Body of pancreas (tissue), 4 donors: ENCODE data around the gene MTA1. TPM values are rescaled to one million over a fixed set of nuclear protein-coding genes. Genes with fewer than 3 reads are reported as not detected.

Experiments
- ATAC-seq: fragments of 150-250 bp; one replicate; pipeline ENCODE4 v1.9.1; 2016
- DNase-seq, 4 donors: peaks; one replicate each; pipeline ENCODE4 v3.0.0-alpha.2; 2019
- H3K27ac ChIP-seq, 4 donors: fragments of 200-600 bp; sonication (generic); 1 replicate in 3 of 4; 2 replicates in 1 of 4; pipeline versions ENCODE4 v1.5.1 to v1.6.1; 2016 to 2019; ENCODE audit warnings: mild to moderate bottlenecking in 1 of 4, mixed read lengths in 1 of 4, moderate library complexity in 1 of 4
- H3K27me3 ChIP-seq, 2 donors: fragments of 200-600 bp; sonication (generic); one replicate each; pipeline ENCODE4 v1.6.0; 2016; ENCODE audit warnings: mild to moderate bottlenecking in 1 of 2
- H3K36me3 ChIP-seq, 2 donors: fragments of 200-600 bp; sonication (generic); replicated peaks in 1 of 2; 2 replicates each; pipeline ENCODE4 v1.5.1; 2016; ENCODE audit warnings: low read depth in 2 of 2; ENCODE audit not compliant: insufficient read depth in 1 of 2
- H3K4me1 ChIP-seq: fragments of 200-600 bp; sonication (generic); one replicate; pipeline ENCODE4 v1.6.0; 2016
- H3K4me3 ChIP-seq, 2 donors: fragments of 200-600 bp; sonication (generic); 1 replicate in 1 of 2; 2 replicates in 1 of 2; pipeline ENCODE4 v1.5.1; 2016 to 2019
- H3K9me3 ChIP-seq, 3 donors: fragments of 200-600 bp; sonication (generic); 1 replicate in 2 of 3; 2 replicates in 1 of 3; pipeline ENCODE4 v1.5.1; 2016
- CTCF ChIP-seq, 7 experiments: fragments of 450-650 bp in 4 of 7; fragments of 200-600 bp in 3 of 7; sonication (generic) in 3 of 7; IDR thresholded peaks; one replicate each; pipeline ENCODE4 v1.5.1; 2016 to 2019; ENCODE audit warnings: antibody characterized with exemption in 7 of 7
- POLR2A ChIP-seq, 3 donors: fragments of 450-650 bp; IDR thresholded peaks; one replicate each; pipeline ENCODE4 v1.6.1; 2016; ENCODE audit warnings: antibody characterized with exemption in 3 of 3, mild to moderate bottlenecking in 2 of 3
- WGBS, 2 donors: methylation state at CpG; one replicate each; pipeline ENCODE4 v1.1.5; 2017; 5-methylcytosine and 5-hydroxymethylcytosine counted together
- intact Hi-C: fragments of 100-400 bp; cut with DNase I; formaldehyde crosslinking; loops from one replicate; pipeline ENCODE4 v1.15.1; 2023
- total RNA-seq, 2 donors: library from RNA; depleted of rRNA; stranded (reverse); fragments of >200 nt; gene quantifications; one replicate each; pipeline ENCODE4 v1.1.0, GENCODE V29; 2016

MTA1 gene
- total RNA-seq, 2 donors from 2014 or later = 69.8 to 92.6 TPM

- Histone ChIP-seq H3K4me1 (no peaks in the 10 kb centered on the region), H3K36me3 (no peaks in the 10 kb centered on the region), H3K4me3 (no peak overlapping the region), H3K27me3 (no peaks in the 10 kb centered on the region), H3K9me3 (no peaks in the 10 kb centered on the region), H3K27ac (no peak overlapping the region)
- 81 to 89% methylated on average over 10 to 21 of the region's 21 CpGs for WGBS, 2 donors
- DNase-seq (no peak), ATAC-seq (no peak)
- intact Hi-C loops = no loop called here
- TF ChIP-seq CTCF (IDR thresholded peaks at IDR 0.05) (no peak), POLR2A (IDR thresholded peaks at IDR 0.05) (no peak)
Measured at GRCh38 chr14:105500036-105500725, 80.6 kb downstream of the MTA1 start.

- Histone ChIP-seq H3K4me1 (no peaks in the 10 kb centered on the region), H3K27me3 (no peaks in the 10 kb centered on the region), H3K4me3 (no peak overlapping the region), H3K27ac (no peak overlapping the region), H3K9me3 (no peaks in the 10 kb centered on the region), H3K36me3 (no peaks in the 10 kb centered on the region)
- ATAC-seq (no peak), DNase-seq (no peak)
- 67 to 85% methylated on average over 4 to 10 of the region's 10 CpGs for WGBS, 2 donors
- TF ChIP-seq POLR2A (IDR thresholded peaks at IDR 0.05) (no peak), CTCF (IDR thresholded peaks at IDR 0.05) (no peak)
- intact Hi-C loops = no loop called here
Measured at GRCh38 chr14:105500726-105501101, 81.1 kb downstream of the MTA1 start.

- H3K4me3 ChIP-seq = no peak overlapping the region
- TF ChIP-seq CTCF (IDR thresholded peaks at IDR 0.05) = no peak
- no peak for TF ChIP-seq POLR2A (IDR thresholded peaks at IDR 0.05)
- DNase-seq (no peak), ATAC-seq (no peak)
- no peaks in the 10 kb centered on the region for H3K4me1 ChIP-seq
- intact Hi-C loops = no loop called here
- no peak overlapping the region for H3K27ac ChIP-seq
- no peaks in the 10 kb centered on the region for H3K9me3 ChIP-seq
- WGBS, 2 donors = 75 to 83% methylated on average over 13 of the region's 13 CpGs
- H3K27me3 ChIP-seq = no peaks in the 10 kb centered on the region
- H3K36me3 ChIP-seq = no peaks in the 10 kb centered on the region
Measured at GRCh38 chr14:105501504-105502291, 82.1 kb downstream of the MTA1 start.

- no peak overlapping the region for H3K27ac ChIP-seq
- H3K36me3 ChIP-seq = no peaks in the 10 kb centered on the region
- DNase-seq (no peak), ATAC-seq (no peak)
- H3K4me3 ChIP-seq = no peak overlapping the region
- 75 to 80% methylated on average over 6 to 18 of the region's 18 CpGs for WGBS, 2 donors
- no peaks in the 10 kb centered on the region for H3K27me3 ChIP-seq
- intact Hi-C loops = no loop called here
- TF ChIP-seq CTCF (IDR thresholded peaks at IDR 0.05) = no peak
- no peak for TF ChIP-seq POLR2A (IDR thresholded peaks at IDR 0.05)
- H3K9me3 ChIP-seq = no peaks in the 10 kb centered on the region
- no peaks in the 10 kb centered on the region for H3K4me1 ChIP-seq
Measured at GRCh38 chr14:105502446-105503295, 83.0 kb downstream of the MTA1 start.
